SJSA1 (cell line): Measurements from ENCODE around the gene ZNF316. TPM values are rescaled to one million over a fixed set of nuclear protein-coding genes. Genes with fewer than 3 reads are reported as not detected.
"Not testable (repeated sequence)": the region's sequence is repeated elsewhere in the genome, so short reads cannot be mapped to it uniquely, and the experiment has no call there.

Experiments
- DNase-seq, 2 experiments: peaks; one replicate each; pipeline ENCODE4 v3.0.0-alpha.2; 2015 to 2020; ENCODE audit warnings: low spot score in 2 of 2, low read depth in 1 of 2
- H3K27ac ChIP-seq: fragments of 250-450 bp; sonication (Bioruptor Pico); 2 replicates; pipeline ENCODE4 v1.5.1; 2020; ENCODE audit warnings: mild to moderate bottlenecking, moderate library complexity
- H3K27me3 ChIP-seq: fragments of 250-450 bp; sonication (Bioruptor Pico); replicated peaks from 2 replicates; pipeline ENCODE4 v1.5.1; 2020; ENCODE audit warnings: mild to moderate bottlenecking, moderate library complexity
- H3K36me3 ChIP-seq: fragments of 250-450 bp; sonication (Bioruptor Pico); 2 replicates; pipeline ENCODE4 v1.5.1; 2020; ENCODE audit warnings: mild to moderate bottlenecking
- H3K4me1 ChIP-seq: fragments of 250-450 bp; sonication (Bioruptor Pico); replicated peaks from 2 replicates; pipeline ENCODE4 v1.6.1; 2021; ENCODE audit warnings: mild to moderate bottlenecking
- H3K4me3 ChIP-seq: fragments of 250-450 bp; sonication (Bioruptor Pico); 2 replicates; pipeline ENCODE4 v1.5.1; 2020; ENCODE audit warnings: mild to moderate bottlenecking
- H3K9me3 ChIP-seq: fragments of 250-450 bp; sonication (Bioruptor Pico); replicated peaks from 2 replicates; pipeline ENCODE4 v1.5.1; 2020; ENCODE audit warnings: mild to moderate bottlenecking
- total RNA-seq: library from RNA; depleted of rRNA; stranded (reverse); fragments of >200 nt; shearing (Covaris generic); gene quantifications from 2 replicates; pipeline ENCODE4 v1.2.3, GENCODE V29; 2014

ZNF316 gene
- total RNA-seq, 1 experiment from 2014 or later = 11.6 TPM

DNA sequence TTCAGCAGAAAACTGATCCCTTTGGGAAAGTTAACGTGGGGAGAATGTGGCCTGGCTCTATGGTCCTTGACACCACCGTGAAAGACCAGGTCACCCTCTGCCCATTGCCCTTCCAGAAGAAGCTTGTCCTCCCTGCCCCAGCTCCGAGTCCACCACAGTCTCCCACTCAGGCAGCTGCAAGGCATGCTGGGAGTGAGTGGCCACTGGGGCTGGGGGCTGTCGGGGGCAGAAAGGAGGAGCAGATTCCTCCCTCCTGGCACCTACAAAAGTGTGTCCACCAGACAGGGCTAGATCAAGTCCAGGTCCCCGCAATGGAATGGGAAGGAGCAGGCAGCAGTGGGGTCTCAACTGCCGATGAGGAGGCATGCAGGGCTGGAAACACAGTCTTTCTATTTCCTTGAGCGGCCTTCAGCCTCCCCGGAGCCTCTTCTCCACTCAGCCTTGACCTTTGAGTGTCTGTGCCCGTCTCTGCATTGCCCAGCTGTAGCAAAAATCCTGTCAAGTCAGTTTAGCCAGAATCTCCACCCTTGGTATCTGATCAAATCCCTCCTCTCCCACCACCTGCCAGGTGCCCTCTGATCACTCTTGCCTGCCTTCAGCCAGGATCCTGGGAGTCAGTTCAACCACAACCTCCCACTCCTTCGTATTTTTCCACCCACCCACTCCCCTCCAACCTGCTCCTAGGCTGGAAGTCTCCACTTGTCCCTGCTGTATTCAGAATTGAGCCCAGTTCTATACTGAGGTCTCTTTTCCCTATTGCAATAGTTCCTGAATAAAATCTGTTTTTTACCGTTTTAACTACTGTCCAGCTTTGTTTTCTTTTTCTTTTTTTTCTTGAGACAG, 6.9 kb upstream of the ZNF316 start:
- Histone ChIP-seq H3K27me3 (no peaks in the 10 kb centered on the region), H3K36me3 (no peaks in the 10 kb centered on the region), H3K27ac (no peak overlapping the region), H3K9me3 (no peaks in the 10 kb centered on the region), H3K4me3 (no peak overlapping the region), H3K4me1 (no peaks in the 10 kb centered on the region)
- no peak for DNase-seq

DNA sequence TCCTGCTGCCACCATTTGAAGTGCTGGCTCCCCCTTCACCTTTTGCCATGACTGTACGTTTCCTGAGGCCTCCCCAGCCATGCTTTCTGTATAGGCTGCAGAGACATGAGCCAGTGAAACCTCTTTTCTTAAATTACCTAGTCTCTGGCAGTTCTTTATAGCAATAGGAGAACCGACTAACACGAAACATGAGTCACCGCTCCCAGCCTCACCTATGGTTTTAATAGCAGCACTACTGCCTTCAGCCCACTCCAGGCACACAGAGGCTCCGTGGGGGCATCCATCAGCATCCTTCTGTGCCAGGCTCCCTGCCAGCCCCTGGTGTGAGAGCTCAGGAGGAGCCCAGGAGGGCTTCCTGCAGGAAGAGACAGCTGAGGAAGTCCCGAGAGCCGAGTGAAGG, 5.5 kb upstream of the ZNF316 start:
- Histone ChIP-seq H3K27me3 (no peaks in the 10 kb centered on the region), H3K4me1 (peaks cover 5% of the 10 kb centered on the region), H3K27ac (no peak overlapping the region), H3K4me3 (no peak overlapping the region), H3K9me3 (no peaks in the 10 kb centered on the region), H3K36me3 (no peaks in the 10 kb centered on the region)
- no peak for DNase-seq

- Histone ChIP-seq H3K9me3 (0 out of 2 replicates have a peak, but pooled peaks cover 2% of the 10 kb centered on the region), H3K27ac (no peak overlapping the region), H3K4me1 (peaks cover 20% of the 10 kb centered on the region), H3K4me3 (no peak overlapping the region), H3K27me3 (no peaks in the 10 kb centered on the region), H3K36me3 (peaks cover 7% of the 10 kb centered on the region)
- DNase-seq = no peak
Measured at GRCh38 chr7:6634021-6634420, 3.1 kb upstream of the ZNF316 start.

DNA sequence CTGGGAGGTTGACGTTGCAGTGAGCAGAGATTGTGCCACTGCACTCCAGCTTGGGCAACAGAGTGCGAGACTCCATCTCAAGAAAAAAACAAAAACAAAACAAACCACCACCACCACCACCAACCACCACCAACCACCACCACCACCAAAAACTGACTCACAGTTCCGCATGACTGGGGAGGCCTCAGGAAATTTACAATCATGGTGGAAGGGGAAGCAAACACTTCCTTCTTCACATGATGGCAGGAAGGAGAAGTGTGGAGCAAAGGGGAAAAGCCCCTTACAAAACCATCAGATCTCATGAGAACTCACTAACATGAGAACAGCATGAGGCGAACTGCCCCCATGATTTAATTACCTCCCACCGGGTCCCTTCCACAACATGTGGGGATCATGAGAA, 2.1 kb upstream of the ZNF316 start:
- peaks cover 20% of the 10 kb centered on the region for H3K4me1 ChIP-seq
- DNase-seq, H3K9me3 ChIP-seq, H3K27me3 ChIP-seq, H3K27ac ChIP-seq, H3K4me3 ChIP-seq: not testable (repeated sequence)
- peaks cover 15% of the 10 kb centered on the region for H3K36me3 ChIP-seq

DNA sequence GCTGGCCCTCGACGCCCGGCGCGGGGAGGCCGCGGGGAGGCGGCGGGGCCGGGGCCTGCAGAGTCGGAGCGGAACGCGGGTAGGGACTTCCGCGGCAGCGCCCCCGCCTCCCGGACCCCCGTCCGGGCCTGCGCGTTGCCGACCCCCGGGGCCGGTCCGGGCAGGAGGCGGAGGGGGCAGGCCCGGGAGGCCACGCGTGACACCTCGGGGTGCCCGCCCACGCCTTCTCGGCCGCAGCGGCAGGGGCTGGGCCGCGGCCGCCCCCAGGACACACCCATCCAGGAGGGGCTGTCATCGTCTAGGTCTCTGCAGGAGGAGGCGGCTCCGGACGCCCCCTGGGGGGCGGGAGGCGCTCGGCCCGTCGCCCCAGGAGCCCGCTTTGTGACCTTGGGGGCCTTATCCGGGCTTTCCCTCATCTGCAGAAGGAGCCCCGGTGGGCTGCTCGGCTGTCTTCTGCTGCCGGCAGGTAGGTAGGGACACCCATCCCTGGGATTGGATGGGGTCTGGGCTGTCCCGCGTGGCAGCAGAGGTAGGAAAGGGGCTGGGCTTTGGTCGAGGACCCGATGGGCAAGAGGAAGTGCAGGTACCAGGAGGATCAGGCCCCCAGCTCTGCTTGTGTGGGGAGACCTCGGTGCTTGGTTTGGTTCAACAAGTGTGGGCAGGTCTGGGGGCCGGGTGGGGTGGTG, 569 bp downstream of the ZNF316 start:
- Histone ChIP-seq H3K4me1 (peaks cover 20% of the 10 kb centered on the region), H3K4me3 (peak overlapping the region; percentile 90), H3K27me3 (no peaks in the 10 kb centered on the region), H3K9me3 (0 out of 2 replicates have a peak, but pooled peaks cover 2% of the 10 kb centered on the region), H3K36me3 (peaks cover 41% of the 10 kb centered on the region), H3K27ac (no peak overlapping the region)
- DNase-seq = peak in 1 of 2 experiments; percentile 28

DNA sequence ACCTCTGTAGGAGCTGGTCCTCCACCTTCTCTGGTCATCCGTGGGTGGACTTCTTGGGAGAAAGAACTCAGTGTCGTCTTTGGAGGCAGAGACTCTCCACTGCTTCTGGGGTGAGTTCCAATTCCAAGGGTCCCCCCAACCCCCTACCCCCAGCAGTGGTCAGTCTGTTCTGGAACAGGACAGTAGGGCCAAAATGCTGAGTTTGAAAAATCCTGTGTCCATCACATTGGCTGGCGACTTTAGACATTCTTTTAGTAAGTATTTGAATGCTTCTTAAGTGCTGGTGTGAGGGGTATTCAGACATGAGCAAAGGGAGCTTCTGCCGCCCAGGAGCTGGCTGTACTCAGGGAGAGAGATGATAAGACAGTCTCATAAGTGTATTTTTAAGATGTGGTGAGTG, 1.9 kb downstream of the ZNF316 start:
- no peak overlapping the region for H3K4me3 ChIP-seq
- H3K36me3 ChIP-seq = peaks cover 54% of the 10 kb centered on the region
- H3K27ac ChIP-seq = no peak overlapping the region
- H3K27me3 ChIP-seq = no peaks in the 10 kb centered on the region
- 0 out of 2 replicates have a peak, but pooled peaks cover 2% of the 10 kb centered on the region for H3K9me3 ChIP-seq
- H3K4me1 ChIP-seq = peaks cover 20% of the 10 kb centered on the region
- DNase-seq = no peak

DNA sequence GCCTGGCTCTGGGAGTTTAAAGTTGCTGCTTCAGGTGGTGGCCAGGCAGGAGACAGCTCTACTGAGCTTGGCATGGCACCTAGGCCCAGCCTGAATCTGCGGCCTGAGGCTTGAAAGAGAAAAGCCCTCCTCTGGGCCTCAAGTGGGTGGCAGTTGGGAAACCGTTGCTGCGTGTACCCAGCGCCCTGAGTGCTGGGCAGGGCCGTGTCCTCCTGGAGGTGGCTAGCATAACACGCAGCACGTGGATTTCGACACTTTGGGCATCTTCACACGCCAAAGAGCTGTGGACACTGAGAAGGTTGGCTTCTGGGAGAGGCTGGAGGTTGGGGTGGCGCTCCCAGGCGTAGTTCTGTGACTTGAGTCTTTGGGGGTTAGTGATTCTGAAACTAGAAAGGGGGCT, 2.5 kb downstream of the ZNF316 start:
- Histone ChIP-seq H3K4me3 (no peak overlapping the region), H3K9me3 (0 out of 2 replicates have a peak, but pooled peaks cover 2% of the 10 kb centered on the region), H3K36me3 (peaks cover 60% of the 10 kb centered on the region), H3K4me1 (peaks cover 20% of the 10 kb centered on the region), H3K27me3 (no peaks in the 10 kb centered on the region), H3K27ac (no peak overlapping the region)
- DNase-seq = no peak

DNA sequence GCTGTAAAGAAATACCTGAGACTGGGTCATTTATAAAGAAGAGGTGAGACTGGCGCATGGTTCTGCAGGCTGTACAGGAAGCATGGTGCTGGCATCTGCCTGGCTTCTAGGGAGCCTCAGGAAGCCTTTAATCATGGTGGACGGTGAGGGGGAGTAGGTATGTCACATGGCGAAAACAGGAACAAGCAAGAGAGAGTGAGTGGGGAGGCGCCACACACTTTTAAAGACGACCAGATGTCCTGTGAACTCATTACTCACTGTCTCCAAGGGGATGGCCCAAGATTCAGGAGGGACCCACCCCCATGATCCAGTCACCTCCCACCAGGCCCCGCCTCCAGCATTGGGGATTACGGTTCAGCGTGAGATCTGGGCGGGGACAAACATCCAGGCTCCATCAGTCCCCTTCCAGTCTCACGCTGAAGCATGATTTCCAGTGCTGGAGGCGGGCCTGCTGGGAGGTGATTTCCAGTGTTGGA, 3.2 kb downstream of the ZNF316 start:
- no peaks in the 10 kb centered on the region for H3K27me3 ChIP-seq
- H3K4me1 ChIP-seq = peaks cover 20% of the 10 kb centered on the region
- no peak overlapping the region for H3K27ac ChIP-seq
- no peak for DNase-seq
- H3K36me3 ChIP-seq = peaks cover 67% of the 10 kb centered on the region
- H3K4me3 ChIP-seq = no peak overlapping the region
- H3K9me3 ChIP-seq = 0 out of 2 replicates have a peak, but pooled peaks cover 2% of the 10 kb centered on the region

DNA sequence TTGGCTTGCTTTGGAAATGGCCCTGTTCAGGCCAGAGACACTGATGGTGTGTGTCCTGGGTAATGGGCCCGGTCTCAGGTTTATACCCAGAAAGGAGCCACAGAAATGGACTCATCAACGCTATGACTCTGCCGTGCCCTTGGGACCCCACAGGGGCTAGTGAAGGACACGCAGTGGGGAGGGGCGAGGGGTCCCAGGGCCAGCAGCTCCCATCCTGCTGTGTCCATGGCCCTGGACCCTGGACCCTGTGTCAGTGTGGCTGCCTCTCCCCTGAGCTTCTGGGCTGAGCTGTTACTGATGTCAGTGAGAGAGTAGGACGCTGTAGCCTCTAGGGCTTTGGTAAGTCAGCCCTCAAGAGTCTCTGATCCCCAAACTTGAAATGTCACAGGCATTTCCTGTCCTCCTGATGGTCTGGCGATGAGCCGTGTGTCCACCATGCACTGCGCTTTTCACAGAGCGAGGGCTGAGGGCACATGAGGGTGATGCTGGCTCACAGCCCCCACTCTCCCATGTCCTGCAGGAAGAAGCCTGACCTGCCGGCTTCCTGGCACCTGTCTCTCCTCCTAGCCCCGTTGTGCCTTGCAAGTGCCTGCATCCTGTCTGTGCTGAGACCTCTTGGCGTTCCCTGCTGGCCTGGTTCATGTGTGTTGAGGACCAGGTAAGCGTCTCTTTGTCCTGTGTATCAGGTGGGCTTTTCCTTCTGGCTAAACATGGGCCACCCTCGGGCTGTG, 4.4 kb downstream of the ZNF316 start:
- Histone ChIP-seq H3K4me3 (no peak overlapping the region), H3K9me3 (0 out of 2 replicates have a peak, but pooled peaks cover 2% of the 10 kb centered on the region), H3K36me3 (peaks cover 74% of the 10 kb centered on the region), H3K27ac (no peak overlapping the region), H3K4me1 (peaks cover 17% of the 10 kb centered on the region), H3K27me3 (no peaks in the 10 kb centered on the region)
- DNase-seq = no peak

DNA sequence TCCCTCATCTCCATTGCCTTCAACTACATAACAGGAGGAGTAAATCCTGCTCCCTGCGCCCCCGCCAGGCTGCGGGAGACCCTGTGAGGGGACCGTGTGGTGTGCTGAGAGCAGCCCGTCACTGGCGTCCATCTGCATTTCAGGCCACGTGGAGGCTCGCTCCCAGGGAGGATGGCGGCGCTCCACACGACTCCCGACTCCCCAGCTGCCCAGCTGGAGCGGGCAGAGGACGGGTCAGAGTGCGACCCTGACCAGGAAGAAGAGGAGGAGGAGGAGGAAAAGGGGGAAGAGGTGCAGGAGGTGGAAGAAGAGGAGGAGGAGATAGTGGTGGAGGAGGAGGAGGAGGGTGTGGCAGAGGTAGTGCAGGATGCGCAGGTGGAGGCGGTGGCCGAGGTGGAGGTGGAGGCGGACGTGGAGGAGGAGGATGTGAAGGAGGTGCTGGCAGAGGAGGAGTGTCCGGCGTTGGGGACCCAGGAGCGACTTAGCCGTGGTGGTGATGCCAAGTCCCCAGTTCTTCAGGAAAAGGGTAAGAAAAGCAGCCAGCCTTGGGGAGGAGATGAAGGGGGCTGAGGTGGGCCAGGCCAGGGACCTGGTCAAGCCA, 5.2 kb downstream of the ZNF316 start:
- Histone ChIP-seq H3K27ac (no peak overlapping the region), H3K36me3 (peaks cover 78% of the 10 kb centered on the region), H3K27me3 (no peaks in the 10 kb centered on the region), H3K4me3 (no peak overlapping the region), H3K4me1 (peaks cover 11% of the 10 kb centered on the region), H3K9me3 (no peaks in the 10 kb centered on the region)
- no peak for DNase-seq

DNA sequence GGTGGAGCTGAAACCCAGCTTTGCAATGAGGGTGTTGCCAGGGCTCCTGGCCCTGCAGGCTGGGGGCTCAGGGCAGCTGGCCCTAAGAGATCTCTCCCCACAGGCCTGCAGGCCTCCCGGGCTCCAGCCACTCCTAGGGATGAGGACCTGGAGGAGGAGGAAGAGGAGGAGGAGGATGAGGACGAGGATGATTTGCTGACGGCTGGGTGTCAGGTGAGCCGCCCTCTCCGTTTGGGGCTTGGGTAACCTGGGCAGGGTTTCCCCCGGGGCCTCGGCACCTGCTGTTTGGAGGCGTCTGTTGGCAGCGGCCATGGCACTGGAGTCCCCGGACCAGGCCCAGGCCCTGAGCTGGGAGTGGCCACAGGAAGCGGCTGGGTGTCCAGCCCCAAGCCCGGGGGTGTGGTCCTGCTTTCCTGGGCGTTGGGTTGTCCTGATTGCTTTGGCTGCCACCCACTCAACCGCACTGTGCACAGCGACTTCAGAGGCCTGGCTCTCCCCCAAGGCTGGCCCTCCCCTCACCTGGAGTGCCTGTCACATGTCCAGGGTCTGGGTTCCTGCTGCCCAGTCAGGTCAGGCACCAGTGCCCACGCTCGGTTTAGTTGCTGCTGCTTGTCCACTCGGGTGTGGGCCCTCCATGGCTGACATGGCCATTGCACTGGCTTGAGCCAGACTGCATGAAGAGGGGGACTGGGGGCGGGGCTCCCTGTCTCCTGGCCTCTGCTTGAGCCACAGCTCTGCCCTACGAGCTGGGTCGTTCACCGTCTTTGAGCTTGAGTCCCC, 5.9 kb downstream of the ZNF316 start:
- H3K36me3 ChIP-seq = peaks cover 85% of the 10 kb centered on the region

GRCh38 chr7:6643915-6644625, 7.0 kb downstream of the ZNF316 start:
- Histone ChIP-seq H3K4me1 (no peaks in the 10 kb centered on the region), H3K27ac (no peak overlapping the region), H3K9me3 (no peaks in the 10 kb centered on the region), H3K27me3 (no peaks in the 10 kb centered on the region), H3K4me3 (no peak overlapping the region), H3K36me3 (peaks cover 90% of the 10 kb centered on the region)
- no peak for DNase-seq

More for the DNA sequence above, 5.9 kb downstream of the ZNF316 start:
- no peak overlapping the region for H3K27ac ChIP-seq
- no peak overlapping the region for H3K4me3 ChIP-seq
- no peak for DNase-seq
- H3K4me1 ChIP-seq = peaks cover 7% of the 10 kb centered on the region
- no peaks in the 10 kb centered on the region for H3K27me3 ChIP-seq
- no peaks in the 10 kb centered on the region for H3K9me3 ChIP-seq
